Measurements from ENCODE around the gene SLC25A2.

SLC25A2 gene

GRCh38 chr5:141330299-141331080 is 26.6 kb upstream of the SLC25A2 start, which contains the start of gene PCDHGA1:
Gene PCDHGA1 (plus strand): TSS chr5:141330514.
- H3K27ac ChIP-seq (ENCODE audit: low read length) = no peak within 1 kb of the TSS
- no peak within 1 kb of the TSS for H2AFZ ChIP-seq (ENCODE audit: low read depth, low read length)
- H4K20me1 ChIP-seq (ENCODE audit: insufficient read depth, low read length) = no peaks in the 10 kb centered on the region
- H3K4me3 ChIP-seq (ENCODE audit: low read depth in 1 of 2, low read length in 2 of 2) = no peak within 1 kb of the TSS
- no peaks in the 10 kb centered on the region for H3K79me2 ChIP-seq (ENCODE audit: insufficient read depth, low read length)
- no peaks in the 10 kb centered on the region for H3K27me3 ChIP-seq (ENCODE audit: insufficient read depth, low read length, poor library complexity)
- ATAC-seq (ENCODE audit: insufficient read depth, low read depth) (no peak), DNase-seq (no peak)
- H3K9ac ChIP-seq (ENCODE audit: low read depth, low read length) = no peak within 1 kb of the TSS
- H3K4me2 ChIP-seq (ENCODE audit: insufficient read depth, low read length) = no peak within 1 kb of the TSS
- no peaks in the 10 kb centered on the region for H3K9me3 ChIP-seq (ENCODE audit: insufficient read depth, low read length, severe bottlenecking)
- H3K4me1 ChIP-seq (ENCODE audit: insufficient read depth, low read length) = no peaks in the 10 kb centered on the region
- TF ChIP-seq CTCF (IDR thresholded peaks at IDR 0.05; ENCODE audit: borderline replicate concordance, extremely low read depth, low read length, poor library complexity, severe bottlenecking) (no peak), EZH2 (IDR thresholded peaks at IDR 0.05; ENCODE audit: borderline replicate concordance, low read depth, low read length, severe bottlenecking) (no peak)
- H3K36me3 ChIP-seq (ENCODE audit: insufficient read depth, low read length) = no peaks in the 10 kb centered on the region

- H3K9me3 ChIP-seq (ENCODE audit: insufficient read depth, low read length, severe bottlenecking) = no peaks in the 10 kb centered on the region
- no peaks in the 10 kb centered on the region for H4K20me1 ChIP-seq (ENCODE audit: insufficient read depth, low read length)
Observed at GRCh38 chr5:141328231-141328630, 24.4 kb upstream of the SLC25A2 start.

GRCh38 chr5:141326088-141326854 is 22.4 kb upstream of the SLC25A2 start:
- Histone ChIP-seq H3K4me2 (ENCODE audit: insufficient read depth, low read length) (no peak overlapping the region), H3K9ac (ENCODE audit: low read depth, low read length) (no peak overlapping the region), H4K20me1 (ENCODE audit: insufficient read depth, low read length) (no peaks in the 10 kb centered on the region), H2AFZ (ENCODE audit: low read depth, low read length) (peak overlapping the region; percentile 54; the same call in 1 of the 2 replicates), H3K36me3 (ENCODE audit: insufficient read depth, low read length) (no peaks in the 10 kb centered on the region), H3K27me3 (ENCODE audit: insufficient read depth, low read length, poor library complexity) (no peaks in the 10 kb centered on the region), H3K9me3 (ENCODE audit: insufficient read depth, low read length, severe bottlenecking) (peaks cover 10% of the 10 kb centered on the region), H3K79me2 (ENCODE audit: insufficient read depth, low read length) (no peaks in the 10 kb centered on the region), H3K4me1 (ENCODE audit: insufficient read depth, low read length) (peaks cover 1% of the 10 kb centered on the region), H3K4me3 (ENCODE audit: low read depth in 1 of 2, low read length in 2 of 2) (no peak overlapping the region), H3K27ac (ENCODE audit: low read length) (no peak overlapping the region)
- no peak for ATAC-seq (ENCODE audit: insufficient read depth, low read depth)
- no peak for TF ChIP-seq EZH2 (IDR thresholded peaks at IDR 0.05; ENCODE audit: borderline replicate concordance, low read depth, low read length, severe bottlenecking)
- TF ChIP-seq CTCF (IDR thresholded peaks at IDR 0.05; ENCODE audit: borderline replicate concordance, extremely low read depth, low read length, poor library complexity, severe bottlenecking) = no peak
- no peak for DNase-seq

More at GRCh38 chr5:141328231-141328630, 24.4 kb upstream of the SLC25A2 start:
- Histone ChIP-seq H3K79me2 (ENCODE audit: insufficient read depth, low read length) (no peaks in the 10 kb centered on the region), H3K4me1 (ENCODE audit: insufficient read depth, low read length) (no peaks in the 10 kb centered on the region), H3K27me3 (ENCODE audit: insufficient read depth, low read length, poor library complexity) (no peaks in the 10 kb centered on the region), H3K4me2 (ENCODE audit: insufficient read depth, low read length) (no peak overlapping the region), H3K36me3 (ENCODE audit: insufficient read depth, low read length) (no peaks in the 10 kb centered on the region), H3K9ac (ENCODE audit: low read depth, low read length) (no peak overlapping the region), H3K27ac (ENCODE audit: low read length) (no peak overlapping the region), H2AFZ (ENCODE audit: low read depth, low read length) (no peak overlapping the region), H3K4me3 (ENCODE audit: low read depth in 1 of 2, low read length in 2 of 2) (no peak overlapping the region)
- no peak for TF ChIP-seq EZH2 (IDR thresholded peaks at IDR 0.05; ENCODE audit: borderline replicate concordance, low read depth, low read length, severe bottlenecking)
- no peak for TF ChIP-seq CTCF (IDR thresholded peaks at IDR 0.05; ENCODE audit: borderline replicate concordance, extremely low read depth, low read length, poor library complexity, severe bottlenecking)
- ATAC-seq (ENCODE audit: insufficient read depth, low read depth) (no peak), DNase-seq (no peak)

All from DND-41 (cell line).